ENCODE measurements around the gene DMWD. TPM values are rescaled to one million over a fixed set of nuclear protein-coding genes. Genes with fewer than 3 reads are reported as not detected.

Gene DMWD
- total and polyA plus RNA-seq, 2 of the 13 experiments (the other 11 are each of a cell fraction or from before 2014, with no cell fraction given) = 10.3 to 14.9 TPM

DNA sequence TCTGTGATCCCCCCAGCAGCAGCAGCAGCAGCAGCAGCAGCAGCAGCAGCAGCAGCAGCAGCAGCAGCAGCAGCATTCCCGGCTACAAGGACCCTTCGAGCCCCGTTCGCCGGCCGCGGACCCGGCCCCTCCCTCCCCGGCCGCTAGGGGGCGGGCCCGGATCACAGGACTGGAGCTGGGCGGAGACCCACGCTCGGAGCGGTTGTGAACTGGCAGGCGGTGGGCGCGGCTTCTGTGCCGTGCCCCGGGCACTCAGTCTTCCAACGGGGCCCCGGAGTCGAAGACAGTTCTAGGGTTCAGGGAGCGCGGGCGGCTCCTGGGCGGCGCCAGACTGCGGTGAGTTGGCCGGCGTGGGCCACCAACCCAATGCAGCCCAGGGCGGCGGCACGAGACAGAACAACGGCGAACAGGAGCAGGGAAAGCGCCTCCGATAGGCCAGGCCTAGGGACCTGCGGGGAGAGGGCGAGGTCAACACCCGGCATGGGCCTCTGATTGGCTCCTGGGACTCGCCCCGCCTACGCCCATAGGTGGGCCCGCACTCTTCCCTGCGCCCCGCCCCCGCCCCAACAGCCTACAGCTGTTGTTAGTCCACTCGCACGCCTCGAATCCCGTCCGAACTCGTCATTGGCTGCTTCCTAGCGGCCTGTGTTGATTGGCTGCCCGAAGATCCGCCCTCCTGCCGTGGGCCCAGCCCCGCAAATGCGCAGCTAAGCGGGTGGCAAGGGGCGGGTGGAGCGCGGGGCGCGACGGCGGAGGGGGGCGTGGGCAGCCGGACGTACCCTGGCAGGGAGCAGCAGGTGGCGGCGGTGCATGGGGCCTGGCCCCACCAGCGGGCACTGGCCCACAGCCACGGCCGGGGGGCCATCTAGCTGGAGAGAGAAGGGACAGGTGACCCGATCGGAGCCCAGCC lies 22.2 kb downstream of the DMWD start (continued):
- TF ChIP-seq, protein P1, sequence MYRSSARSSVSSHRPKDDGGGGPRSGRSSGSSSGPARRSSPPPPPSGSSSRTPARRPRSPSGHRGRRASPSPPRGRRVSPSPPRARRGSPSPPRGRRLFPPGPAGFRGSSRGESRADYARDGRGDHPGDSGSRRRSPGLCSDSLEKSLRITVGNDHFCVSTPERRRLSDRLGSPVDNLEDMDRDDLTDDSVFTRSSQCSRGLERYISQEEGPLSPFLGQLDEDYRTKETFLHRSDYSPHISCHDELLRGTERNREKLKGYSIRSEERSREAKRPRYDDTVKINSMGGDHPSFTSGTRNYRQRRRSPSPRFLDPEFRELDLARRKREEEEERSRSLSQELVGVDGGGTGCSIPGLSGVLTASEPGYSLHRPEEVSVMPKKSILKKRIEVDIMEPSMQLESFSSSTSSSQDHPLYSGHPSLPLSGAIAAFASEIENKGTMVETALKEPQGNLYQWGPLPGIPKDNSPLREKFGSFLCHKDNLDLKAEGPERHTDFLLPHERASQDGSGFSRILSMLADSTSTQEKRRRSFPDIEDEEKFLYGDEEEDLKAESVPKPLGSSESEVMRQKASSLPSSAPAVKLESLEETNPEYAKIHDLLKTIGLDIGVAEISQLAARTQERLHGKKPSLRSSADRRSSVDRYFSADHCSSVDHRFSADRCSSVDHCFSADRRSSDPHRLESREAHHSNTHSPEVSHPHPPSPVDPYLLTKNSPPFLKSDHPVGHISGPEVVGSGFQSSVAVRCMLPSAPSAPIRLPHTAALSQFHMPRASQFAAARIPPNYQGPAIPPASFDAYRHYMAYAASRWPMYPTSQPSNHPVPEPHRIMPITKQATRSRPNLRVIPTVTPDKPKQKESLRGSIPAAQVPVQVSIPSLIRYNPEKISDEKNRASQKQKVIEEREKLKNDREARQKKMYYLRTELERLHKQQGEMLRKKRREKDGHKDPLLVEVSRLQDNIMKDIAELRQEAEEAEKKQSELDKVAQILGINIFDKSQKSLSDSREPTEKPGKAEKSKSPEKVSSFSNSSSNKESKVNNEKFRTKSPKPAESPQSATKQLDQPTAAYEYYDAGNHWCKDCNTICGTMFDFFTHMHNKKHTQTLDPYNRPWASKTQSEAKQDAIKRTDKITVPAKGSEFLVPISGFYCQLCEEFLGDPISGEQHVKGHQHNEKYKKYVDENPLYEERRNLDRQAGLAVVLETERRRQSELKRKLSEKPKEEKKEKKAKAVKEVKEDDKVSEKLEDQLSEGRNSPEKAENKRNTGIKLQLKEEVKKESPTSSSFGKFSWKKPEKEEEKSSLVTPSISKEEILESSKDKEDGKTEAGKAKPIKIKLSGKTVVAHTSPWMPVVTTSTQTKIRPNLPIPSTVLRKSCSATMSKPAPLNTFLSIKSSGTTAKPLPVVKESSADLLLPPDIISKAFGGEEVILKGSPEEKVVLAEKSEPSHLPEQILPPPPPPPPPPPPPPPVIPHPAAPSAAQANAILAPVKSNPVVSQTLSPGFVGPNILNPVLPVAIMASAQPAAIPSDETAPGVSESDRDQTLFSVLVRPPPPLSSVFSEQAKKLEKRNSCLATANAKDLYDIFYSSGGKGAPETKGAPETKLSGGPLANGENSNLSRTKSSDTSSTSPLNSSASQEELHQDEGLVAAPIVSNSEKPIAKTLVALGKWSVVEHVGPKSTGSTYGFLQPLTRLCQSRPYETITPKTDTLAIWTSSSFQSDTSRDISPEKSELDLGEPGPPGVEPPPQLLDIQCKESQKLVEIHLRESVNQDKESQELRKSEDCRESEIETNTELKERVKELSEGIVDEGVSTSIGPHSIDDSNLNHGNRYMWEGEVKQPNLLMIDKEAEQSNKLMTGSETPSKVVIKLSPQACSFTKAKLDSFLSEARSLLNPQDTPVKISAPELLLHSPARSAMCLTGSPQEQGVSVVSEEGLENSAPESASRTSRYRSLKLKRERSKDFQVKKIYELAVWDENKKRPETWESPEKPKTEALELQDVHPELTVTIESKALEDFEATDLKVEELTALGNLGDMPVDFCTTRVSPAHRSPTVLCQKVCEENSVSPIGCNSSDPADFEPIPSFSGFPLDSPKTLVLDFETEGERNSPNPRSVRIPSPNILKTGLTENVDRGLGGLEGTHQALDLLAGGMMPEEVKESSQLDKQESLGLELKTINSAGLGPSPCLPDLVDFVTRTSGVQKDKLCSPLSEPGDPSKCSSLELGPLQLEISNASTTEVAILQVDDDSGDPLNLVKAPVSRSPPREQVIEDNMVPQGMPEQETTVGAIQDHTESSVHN (CRISPR knock-in tag; IDR thresholded peaks at IDR 0.05) = 0 out of 2 replicates have a peak, but pooled peaks have one; percentile 67
- peak; percentile 36; the same call in 1 of the 2 replicates for TF ChIP-seq ZNF317 (CRISPR knock-in tag; IDR thresholded peaks at IDR 0.05)
- TF ChIP-seq U2AF1 (optimal IDR thresholded peaks at IDR 0.05; ENCODE audit: low read depth, low read length) = no peak
- 0 out of 2 replicates have a peak, but pooled peaks have one; percentile 34 for TF ChIP-seq MLX (CRISPR knock-in tag; IDR thresholded peaks at IDR 0.05)
- TF ChIP-seq TERF1 (CRISPR knock-in tag; IDR thresholded peaks at IDR 0.05) = no peak
- peak; percentile 91; the same call in 1 of the 2 replicates for TF ChIP-seq ZNF350 (CRISPR knock-in tag; IDR thresholded peaks at IDR 0.05; ENCODE audit: borderline replicate concordance, low read depth)
- TF ChIP-seq, protein P2, sequence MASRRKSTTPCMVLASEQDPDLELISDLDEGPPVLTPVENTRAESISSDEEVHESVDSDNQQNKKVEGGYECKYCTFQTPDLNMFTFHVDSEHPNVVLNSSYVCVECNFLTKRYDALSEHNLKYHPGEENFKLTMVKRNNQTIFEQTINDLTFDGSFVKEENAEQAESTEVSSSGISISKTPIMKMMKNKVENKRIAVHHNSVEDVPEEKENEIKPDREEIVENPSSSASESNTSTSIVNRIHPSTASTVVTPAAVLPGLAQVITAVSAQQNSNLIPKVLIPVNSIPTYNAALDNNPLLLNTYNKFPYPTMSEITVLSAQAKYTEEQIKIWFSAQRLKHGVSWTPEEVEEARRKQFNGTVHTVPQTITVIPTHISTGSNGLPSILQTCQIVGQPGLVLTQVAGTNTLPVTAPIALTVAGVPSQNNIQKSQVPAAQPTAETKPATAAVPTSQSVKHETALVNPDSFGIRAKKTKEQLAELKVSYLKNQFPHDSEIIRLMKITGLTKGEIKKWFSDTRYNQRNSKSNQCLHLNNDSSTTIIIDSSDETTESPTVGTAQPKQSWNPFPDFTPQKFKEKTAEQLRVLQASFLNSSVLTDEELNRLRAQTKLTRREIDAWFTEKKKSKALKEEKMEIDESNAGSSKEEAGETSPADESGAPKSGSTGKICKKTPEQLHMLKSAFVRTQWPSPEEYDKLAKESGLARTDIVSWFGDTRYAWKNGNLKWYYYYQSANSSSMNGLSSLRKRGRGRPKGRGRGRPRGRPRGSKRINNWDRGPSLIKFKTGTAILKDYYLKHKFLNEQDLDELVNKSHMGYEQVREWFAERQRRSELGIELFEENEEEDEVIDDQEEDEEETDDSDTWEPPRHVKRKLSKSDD (CRISPR knock-in tag; IDR thresholded peaks at IDR 0.05; ENCODE audit: low read depth) = 0 out of 2 replicates have a peak, but pooled peaks have one; percentile 49
- TF ChIP-seq DZIP1 (CRISPR knock-in tag; IDR thresholded peaks at IDR 0.05) = no peak
